GM19025 (cell line): ENCODE results near the gene EEF1AKMT4.
A peak's percentile ranks its signal among the peaks of the same experiment; 100 is the strongest.

Experiments used
- ATAC-seq: cut with Tn5 transposase; IDR thresholded peaks from one replicate; pipeline ENCODE4 v1.9.1; 2021; ENCODE audit warnings: mild to moderate bottlenecking, low read depth, moderate library complexity; ENCODE audit not compliant: unreplicated experiment

EEF1AKMT4 gene

GRCh38 chr3:184249412-184250166 is at the start of gene EEF1AKMT4:
Gene EEF1AKMT4 (plus strand): TSS chr3:184249672. CDS start chr3:184249695, 23 bp downstream.
- peak; percentile 91 for ATAC-seq

DNA sequence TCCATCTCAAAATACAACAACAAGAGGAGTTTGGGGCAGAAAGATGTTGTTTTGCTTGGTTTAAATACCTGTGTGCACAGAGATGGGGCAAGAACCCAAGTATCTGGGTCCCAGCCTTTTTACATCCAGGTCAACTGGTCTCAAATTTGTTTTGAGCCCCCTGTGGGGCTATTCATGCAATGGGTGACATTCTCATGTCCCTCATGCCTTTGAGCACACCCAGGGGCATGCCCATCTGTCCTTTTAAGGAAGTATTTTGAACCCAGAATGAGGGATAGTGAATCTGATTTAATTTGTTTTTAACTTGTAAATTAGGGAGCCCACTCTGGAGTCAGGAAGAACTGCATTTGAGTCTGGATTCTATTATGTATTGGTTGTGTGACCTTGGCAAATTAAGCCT is 48.6 kb upstream of the EEF1AKMT4 start:
- ATAC-seq, result no peak

DNA sequence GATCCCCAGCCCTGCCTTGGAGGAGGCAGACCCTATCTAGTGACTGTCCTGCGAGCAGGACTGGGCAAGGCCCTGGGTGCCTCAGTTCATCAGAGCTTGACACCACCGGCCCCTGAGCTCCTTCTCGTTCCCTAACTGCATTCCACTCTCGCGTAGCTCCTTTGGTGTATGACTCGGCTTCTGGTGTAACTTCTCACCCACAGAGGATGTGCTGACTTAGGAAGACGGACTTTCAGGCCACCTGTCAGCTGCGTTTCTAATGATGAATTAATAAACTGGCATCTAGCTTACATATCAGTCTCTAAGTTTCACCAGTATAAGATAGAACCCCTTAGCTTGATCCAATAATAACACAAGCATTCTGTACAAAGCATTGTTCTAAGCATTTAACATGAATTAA is 45.9 kb upstream of the EEF1AKMT4 start:
- no peak for ATAC-seq

- ATAC-seq, result no peak
Observed at GRCh38 chr3:184209146-184209923, 40.1 kb upstream of the EEF1AKMT4 start.

GRCh38 chr3:184211297-184211696 is 38.2 kb upstream of the EEF1AKMT4 start:
- no peak for ATAC-seq

DNA sequence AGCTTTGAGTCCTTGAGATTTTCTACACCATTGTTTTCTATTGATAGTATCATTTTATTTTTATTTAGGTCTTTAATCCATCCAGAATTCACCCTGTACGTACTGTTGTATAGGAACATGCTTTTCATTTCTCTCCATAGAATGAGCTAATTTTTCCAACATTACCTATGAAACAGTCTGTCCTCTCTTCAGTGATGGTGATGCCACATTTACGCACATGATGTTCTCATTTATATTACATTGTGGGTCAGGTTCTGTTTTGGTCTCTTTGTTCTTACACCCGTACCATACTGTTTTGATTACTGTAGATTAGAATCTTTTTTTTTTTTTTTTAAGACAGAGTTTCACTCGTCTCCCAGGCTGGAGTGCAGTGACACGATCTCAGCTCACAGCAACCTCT is 37.8 kb upstream of the EEF1AKMT4 start:
- ATAC-seq, result no peak

- ATAC-seq, result no peak
Observed at GRCh38 chr3:184218814-184219213, 30.7 kb upstream of the EEF1AKMT4 start.

- ATAC-seq, result no peak
Observed at GRCh38 chr3:184222521-184222920, 27.0 kb upstream of the EEF1AKMT4 start.

DNA sequence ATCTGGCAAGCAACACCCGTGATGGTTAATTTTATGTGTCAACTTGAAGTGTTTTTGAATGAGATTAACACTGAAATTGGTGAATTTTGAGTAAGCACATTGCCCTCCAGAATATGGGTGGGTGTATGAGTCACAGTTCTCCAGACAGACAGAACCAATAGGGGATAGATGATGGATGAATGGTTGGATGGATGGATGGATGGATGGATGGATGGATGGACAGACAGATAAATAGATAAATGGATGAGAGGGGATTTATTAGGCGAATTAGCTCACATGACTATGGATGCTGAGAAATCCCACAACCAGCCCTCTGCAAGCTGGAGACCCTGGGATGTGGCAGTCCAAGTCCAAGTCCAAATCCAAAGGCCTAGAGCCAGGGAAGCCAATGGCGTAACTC is 25.5 kb upstream of the EEF1AKMT4 start:
- no peak for ATAC-seq

- no peak for ATAC-seq
Observed at GRCh38 chr3:184227481-184227935, 22.0 kb upstream of the EEF1AKMT4 start.

- no peak for ATAC-seq
Observed at GRCh38 chr3:184228376-184229137, 20.9 kb upstream of the EEF1AKMT4 start.

- ATAC-seq, result peak; percentile 77
Observed at GRCh38 chr3:184229394-184230080, 19.9 kb upstream of the EEF1AKMT4 start, which contains the start of gene VWA5B2. Gene VWA5B2 (plus strand): TSS chr3:184229585. CDS start chr3:184230529, 944 bp downstream.

DNA sequence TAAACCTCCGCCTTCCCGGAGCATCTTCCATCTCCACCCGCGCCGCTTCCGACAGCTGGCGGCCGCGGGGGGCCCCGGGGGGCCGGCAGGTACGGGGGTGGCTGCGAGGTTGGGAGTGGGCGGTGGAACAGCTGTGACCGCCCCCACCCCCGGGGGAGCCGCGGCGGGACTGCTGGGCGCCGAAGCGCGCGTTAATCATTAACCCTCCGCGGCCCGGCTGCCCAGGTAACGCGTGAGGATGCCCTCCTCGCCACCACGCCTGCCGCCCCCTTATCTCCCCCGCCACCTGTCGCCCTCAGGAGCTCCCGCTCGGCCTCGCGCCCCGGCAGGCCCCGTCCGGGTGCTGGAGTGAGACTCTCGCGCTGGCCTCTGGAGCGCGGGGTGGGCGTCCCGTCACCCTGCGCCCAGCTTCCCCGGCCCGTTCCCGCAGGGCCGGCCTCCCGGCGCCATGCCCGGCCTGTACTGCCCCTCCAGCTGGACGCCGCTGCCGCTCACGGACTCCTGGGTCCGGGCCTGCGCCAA is 19.3 kb upstream of the EEF1AKMT4 start:
- ATAC-seq, result no peak

DNA sequence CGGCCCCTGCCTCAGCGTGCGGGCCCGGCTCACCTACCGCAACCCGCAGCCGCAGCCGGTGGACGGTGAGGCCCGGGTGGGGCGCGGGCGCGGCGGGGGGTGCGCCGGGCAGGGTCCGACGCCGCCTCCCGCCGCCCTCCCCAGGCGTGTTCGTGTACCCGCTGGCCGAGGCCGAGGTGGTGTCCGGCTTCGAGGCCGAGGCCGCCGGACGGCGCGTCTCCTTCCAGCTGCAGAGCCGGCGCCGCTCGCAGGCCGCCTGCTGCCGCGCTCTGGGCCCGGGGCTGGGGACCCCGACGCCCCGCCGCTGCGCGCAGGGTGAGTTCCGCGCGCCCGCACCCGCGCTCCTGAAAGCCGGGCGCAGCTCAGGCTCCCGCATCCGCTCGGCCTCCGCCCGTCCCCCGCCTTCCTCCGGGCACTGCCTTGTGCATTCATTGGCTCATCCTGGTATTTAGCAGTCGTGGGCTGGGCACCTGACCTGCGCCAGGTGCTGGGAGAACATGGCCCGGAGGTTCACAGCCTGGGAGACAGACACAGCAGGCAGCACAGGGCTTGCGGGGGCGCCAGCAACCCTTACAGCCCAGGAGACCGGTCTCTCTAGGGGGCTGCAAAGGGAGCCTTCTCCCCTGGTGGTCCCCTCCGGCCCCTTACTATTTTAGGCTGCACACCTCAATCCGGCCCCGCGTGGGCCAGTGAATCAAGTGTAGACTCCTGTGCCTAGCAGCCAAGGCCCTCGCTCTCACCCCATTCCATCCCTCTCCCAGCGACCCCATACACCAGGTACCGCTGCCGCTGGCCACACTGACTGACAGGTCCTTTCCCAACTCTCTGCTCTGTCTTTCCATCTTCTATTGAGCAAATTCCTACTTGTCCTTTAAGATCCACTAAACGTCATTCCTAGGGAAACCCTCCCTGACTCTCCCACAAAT is 18.6 kb upstream of the EEF1AKMT4 start:
- no peak for ATAC-seq

GRCh38 chr3:184231671-184232070 is 17.8 kb upstream of the EEF1AKMT4 start:
- ATAC-seq, result no peak

- no peak for ATAC-seq
Observed at GRCh38 chr3:184233127-184233843, 16.2 kb upstream of the EEF1AKMT4 start.

DNA sequence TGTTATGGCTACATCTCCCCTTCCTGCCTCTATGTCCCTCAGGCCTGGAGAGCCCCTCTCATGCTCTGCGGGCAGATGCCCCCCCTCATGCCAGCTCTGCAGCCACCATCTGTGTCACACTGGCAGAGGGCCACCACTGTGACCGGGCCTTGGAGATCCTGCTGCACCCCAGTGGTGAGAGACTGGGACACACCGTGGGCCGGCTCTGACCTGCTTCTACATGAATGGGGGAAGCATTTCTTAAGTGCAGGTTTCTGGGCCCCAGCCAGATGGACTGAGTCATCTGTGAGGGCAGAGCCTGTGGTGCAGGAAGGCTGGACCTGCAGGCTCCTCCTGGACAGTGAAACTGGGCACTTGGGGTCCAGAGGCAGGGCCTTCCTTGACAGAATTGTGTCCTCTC is 15.2 kb upstream of the EEF1AKMT4 start:
- ATAC-seq, result no peak

DNA sequence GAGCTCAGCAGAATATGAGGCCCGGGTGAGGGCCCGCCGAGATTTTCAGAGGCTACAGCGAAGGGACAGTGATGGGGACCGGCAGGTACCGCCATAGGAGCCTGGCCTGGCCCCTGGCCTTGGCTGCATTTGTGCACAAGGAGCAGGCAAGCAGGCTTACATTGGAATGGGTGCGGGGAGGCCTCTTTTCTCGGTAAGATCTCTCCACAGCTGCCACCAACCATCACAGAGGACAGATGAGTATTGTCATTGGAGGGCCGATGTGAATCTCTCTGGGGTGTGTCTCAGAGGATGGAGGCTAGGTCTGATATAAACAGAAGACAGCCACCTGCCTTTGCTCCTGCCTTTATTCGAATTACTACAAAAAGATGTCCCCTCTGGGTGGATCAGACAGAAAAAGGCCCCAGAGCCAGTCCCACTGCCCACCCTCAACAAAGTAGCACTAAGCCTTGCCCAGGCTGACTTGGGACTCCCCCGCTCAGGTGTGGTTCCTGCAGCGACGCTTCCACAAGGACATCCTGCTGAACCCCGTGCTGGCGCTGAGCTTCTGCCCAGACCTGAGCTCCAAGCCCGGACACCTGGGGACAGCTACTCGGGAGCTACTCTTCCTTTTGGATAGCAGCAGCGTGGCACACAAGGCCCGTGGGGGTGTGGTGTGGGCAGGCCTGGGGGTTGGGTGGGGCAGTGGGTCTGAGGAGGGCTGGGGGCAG is 14.6 kb upstream of the EEF1AKMT4 start:
- no peak for ATAC-seq
